Epithelial cell of esophagus (primary cell): ENCODE measurements around the gene EFHC1.
A peak's percentile ranks its signal among the peaks of the same experiment; 100 is the strongest.

Experiments used
- DNase-seq: peaks from one replicate; pipeline ENCODE4 v3.0.0; 2010; ENCODE audit warnings: low read depth
- H3K4me3 ChIP-seq: 2 replicates; pipeline ENCODE4 v1.5.1; 2011; ENCODE audit warnings: mild to moderate bottlenecking, low read length, control low read depth
- CTCF ChIP-seq: IDR thresholded peaks from 2 replicates; pipeline ENCODE4 v1.5.1; 2011; ENCODE audit warnings: low read depth, mild to moderate bottlenecking, low read length, control low read depth, inconsistent platforms; ENCODE audit not compliant: insufficient read depth; ENCODE audit errors: missing control alignments

Gene EFHC1

GRCh38 chr6:52560462-52560861 lies 140.3 kb downstream of the EFHC1 start:
- H3K4me3 ChIP-seq, result no peak overlapping the region
- TF ChIP-seq CTCF, result no peak
- DNase-seq, result no peak

- no peak overlapping the region for H3K4me3 ChIP-seq
- no peak for DNase-seq
- no peak for TF ChIP-seq CTCF
Observed at GRCh38 chr6:52562911-52563310, 142.8 kb downstream of the EFHC1 start.

GRCh38 chr6:52564856-52565255 lies 144.7 kb downstream of the EFHC1 start:
- no peak overlapping the region for H3K4me3 ChIP-seq
- DNase-seq, result no peak
- no peak for TF ChIP-seq CTCF

- H3K4me3 ChIP-seq, result no peak overlapping the region
- no peak for TF ChIP-seq CTCF
- DNase-seq, result no peak
Observed at GRCh38 chr6:52566201-52566600, 146.1 kb downstream of the EFHC1 start.

- TF ChIP-seq CTCF, result no peak
- no peak overlapping the region for H3K4me3 ChIP-seq
- peak; percentile 65 for DNase-seq
Observed at GRCh38 chr6:52566853-52567279, 146.7 kb downstream of the EFHC1 start.

- no peak overlapping the region for H3K4me3 ChIP-seq
- TF ChIP-seq CTCF, result no peak
- DNase-seq, result no peak
Observed at GRCh38 chr6:52568320-52568719, 148.2 kb downstream of the EFHC1 start.

GRCh38 chr6:52570291-52570700 lies 150.2 kb downstream of the EFHC1 start:
- H3K4me3 ChIP-seq, result no peak overlapping the region
- no peak for DNase-seq
- TF ChIP-seq CTCF, result no peak
